ENCODE measurements around the gene RIMKLB.

The RIMKLB gene, protein sequence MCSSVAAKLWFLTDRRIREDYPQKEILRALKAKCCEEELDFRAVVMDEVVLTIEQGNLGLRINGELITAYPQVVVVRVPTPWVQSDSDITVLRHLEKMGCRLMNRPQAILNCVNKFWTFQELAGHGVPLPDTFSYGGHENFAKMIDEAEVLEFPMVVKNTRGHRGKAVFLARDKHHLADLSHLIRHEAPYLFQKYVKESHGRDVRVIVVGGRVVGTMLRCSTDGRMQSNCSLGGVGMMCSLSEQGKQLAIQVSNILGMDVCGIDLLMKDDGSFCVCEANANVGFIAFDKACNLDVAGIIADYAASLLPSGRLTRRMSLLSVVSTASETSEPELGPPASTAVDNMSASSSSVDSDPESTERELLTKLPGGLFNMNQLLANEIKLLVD

DNA sequence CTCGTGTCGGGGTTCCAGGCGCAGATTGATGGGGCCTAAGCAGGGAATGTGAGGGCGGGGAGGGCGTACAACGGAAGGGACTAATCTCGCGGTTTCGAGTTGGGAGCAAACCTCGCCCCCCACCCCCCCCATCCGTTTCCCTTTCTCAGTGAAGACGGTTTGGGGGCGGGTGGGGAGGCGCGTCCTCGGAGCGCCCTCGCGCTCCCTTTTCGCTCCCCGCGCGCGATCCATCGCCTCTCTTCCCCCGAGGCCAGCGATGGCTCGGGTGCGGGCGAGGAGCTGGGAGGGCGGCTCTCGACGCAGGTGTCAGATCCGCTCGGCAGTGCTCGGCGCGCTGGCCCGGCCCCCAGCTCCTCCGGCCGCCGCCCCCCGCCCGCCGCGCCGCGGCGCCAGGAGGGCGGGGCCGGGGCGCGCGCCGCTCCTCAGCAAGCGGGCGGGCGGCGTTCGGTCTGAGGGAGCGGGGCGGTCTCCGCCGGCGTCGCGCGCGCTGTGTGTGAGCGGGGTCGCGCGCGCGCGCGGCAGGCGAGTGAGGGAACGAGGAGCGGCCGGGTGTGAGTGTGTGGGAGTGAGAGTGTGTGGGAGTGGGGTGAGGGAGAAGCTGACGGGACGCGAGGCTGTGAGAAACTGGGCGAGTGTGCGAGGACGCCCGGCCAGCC is at the start of gene RIMKLB:
TSS of gene RIMKLB (plus strand) at position 516 of the 656 bp plus-strand sequence. CDS start 15,876 bp downstream, outside the sequence.
- peak; percentile 79 for DNase-seq

DNA sequence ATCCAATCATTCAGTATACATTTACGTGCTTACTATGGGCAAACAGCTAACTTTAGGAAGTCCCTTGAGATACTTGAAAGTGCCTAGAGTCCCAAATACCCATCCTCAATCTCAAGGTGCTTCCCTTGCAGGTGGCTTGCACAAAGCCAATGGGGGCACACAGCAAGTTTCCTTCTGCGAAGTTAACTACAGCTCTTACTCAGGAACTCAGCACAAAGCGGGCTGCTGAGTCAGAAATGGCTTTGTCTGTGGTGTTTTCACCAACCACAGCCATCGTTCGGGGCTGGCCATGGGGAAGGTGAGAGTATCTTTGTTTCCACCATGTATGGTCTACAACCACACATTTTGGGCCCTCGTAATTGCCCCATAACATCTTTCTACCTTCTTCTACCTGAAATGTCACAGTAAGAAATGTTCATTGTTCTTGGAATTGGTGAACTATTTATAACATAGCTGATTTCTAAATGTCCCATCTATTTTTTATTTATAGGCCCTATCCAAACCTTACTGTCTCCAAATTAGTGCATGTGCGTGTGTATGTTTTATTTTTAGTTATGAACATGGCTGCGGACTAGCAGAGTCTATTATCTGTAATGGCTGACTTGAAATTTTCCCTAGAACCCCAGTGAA is 49.1 kb upstream of the RIMKLB start:
- DNase-seq, result peak; percentile 18

DNA sequence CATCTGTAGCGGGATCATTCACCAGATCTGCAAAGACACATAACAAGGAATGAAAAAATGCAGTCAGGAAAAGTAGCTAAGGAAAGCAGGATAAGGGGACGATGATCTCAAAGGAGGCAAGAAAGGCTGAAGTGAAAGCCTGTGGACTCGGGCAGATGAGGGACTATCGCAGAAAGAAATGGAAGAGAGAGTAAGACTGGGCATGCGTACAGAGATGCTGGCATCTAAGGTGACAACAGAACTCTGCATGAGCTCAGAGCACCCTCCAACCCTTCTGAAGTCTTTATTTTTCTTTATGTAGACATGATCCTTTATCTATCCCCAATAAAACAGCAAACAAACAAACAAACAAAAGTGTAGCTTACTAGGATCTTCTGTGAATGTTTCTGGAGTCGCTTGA is 42.4 kb upstream of the RIMKLB start:
- no peak for DNase-seq

- DNase-seq, result no peak
These were observed 39.4 kb upstream of the RIMKLB start for GRCh38 chr12:8658346-8658745.

DNA sequence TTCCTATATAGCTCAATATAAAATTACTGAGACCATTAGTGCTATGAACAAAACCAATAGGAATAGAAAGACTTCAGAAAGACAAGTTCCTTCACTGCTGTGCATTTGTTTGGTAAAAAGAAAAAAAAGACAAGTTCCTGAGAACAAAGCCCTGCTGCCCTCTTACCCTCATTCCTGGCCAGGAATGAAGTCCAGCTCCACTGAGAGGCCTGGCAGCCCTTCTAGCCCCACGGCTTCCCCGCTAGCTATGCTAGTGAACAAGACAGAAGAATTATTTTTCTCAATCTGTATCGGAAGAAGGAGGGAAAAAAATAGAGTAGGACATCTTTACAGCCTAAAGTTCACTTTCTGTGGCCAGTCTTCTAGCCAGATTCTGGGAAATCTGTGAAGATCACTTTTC is 36.8 kb upstream of the RIMKLB start:
- DNase-seq, result no peak

DNA sequence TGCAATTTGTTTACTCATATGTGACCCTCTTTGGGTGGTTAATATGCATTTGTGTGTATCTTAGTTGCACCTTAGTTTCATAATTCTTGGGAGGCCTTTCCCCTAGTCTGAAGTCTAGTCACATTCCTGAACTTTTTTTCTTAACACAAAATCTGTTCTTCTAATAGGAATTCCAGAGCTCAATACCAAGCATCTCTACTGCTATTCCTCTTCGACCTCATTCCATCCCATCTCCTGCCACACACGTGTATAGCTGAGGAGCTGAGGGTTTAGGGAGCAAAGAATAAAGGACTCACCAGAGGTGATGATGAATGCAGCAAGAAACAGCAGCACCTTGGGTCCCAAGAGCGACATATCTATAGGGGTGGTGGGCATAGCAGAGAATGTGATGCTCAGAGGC is 36.0 kb upstream of the RIMKLB start:
- DNase-seq, result no peak

- DNase-seq, result no peak
These were observed 35.2 kb upstream of the RIMKLB start, which contains the start of gene MFAP5 for GRCh38 chr12:8662593-8662992. Gene MFAP5 (minus strand): TSS chr12:8662826. CDS start chr12:8662104, 722 bp downstream.

GRCh38 chr12:8664228-8664913 is 33.4 kb upstream of the RIMKLB start:
- DNase-seq, result no peak

DNA sequence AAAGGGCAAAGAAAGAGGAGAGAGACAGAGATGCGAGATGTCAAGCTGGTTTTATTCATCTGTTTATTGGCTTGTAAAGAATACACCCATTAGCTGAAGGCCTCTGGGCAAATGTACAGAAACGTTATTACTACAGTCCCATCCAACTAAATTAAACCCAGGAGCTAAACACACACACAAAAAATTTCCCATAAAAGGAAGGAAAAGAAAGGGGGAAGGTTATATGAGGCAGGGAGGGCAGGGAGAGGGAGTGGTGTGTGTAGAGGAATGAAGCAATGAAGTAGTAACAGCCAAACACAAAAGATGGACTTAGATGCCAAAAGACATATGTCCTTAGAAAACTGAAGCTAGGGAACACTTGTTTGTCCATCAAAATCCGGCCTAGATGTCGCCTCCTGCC is 32.0 kb upstream of the RIMKLB start:
- DNase-seq, result no peak

GRCh38 chr12:8667270-8667669 is 30.5 kb upstream of the RIMKLB start:
- DNase-seq, result no peak

DNA sequence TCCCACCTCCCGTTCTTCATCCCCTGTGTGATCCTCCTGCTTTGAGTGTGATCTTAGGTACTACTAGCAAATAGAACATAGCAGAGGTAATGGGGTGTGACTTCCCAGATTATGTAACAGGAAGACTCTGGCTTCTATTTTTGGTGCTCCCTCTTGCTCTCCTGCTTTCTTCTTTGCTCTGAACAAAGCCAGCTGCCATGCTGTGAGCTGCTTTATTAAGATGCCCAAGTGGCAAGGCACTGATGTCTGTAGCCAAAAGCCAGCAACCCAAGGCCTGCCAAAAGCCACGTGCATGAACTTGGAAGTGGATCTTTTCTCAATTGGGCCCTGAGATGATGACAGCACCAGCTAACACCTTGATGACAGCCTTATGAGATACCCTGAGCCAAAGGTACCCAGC is 29.4 kb upstream of the RIMKLB start:
- no peak for DNase-seq

- no peak for DNase-seq
These were observed 25.4 kb upstream of the RIMKLB start for GRCh38 chr12:8672381-8672780.

- DNase-seq, result no peak
These were observed 22.2 kb upstream of the RIMKLB start for GRCh38 chr12:8675591-8676036.

- no peak for DNase-seq
These were observed 21.1 kb upstream of the RIMKLB start for GRCh38 chr12:8676651-8677050.

DNA sequence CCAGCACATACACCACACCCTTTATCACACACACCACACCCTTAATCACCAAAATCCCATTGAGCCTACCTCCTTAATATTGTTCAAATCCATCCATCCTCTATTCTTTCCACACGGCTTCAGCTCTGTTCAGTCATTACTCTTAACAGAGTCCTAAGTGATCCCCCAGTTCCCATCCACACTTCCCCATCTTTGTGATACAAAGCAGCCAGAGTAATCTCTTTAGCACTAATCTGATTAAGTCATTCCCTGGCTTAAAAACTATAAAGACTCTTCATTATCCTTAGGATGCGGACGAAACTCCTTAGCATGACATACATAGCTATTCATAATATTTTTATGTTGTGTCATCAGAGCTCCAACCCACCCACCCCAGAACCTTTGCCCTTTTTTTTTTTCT is 20.4 kb upstream of the RIMKLB start:
- no peak for DNase-seq

GRCh38 chr12:8678661-8679111 is 19.1 kb upstream of the RIMKLB start:
- DNase-seq, result no peak

GRCh38 chr12:8680533-8680932 is 17.3 kb upstream of the RIMKLB start:
- no peak for DNase-seq

GRCh38 chr12:8681129-8681884 is 16.5 kb upstream of the RIMKLB start:
- DNase-seq, result no peak

DNA sequence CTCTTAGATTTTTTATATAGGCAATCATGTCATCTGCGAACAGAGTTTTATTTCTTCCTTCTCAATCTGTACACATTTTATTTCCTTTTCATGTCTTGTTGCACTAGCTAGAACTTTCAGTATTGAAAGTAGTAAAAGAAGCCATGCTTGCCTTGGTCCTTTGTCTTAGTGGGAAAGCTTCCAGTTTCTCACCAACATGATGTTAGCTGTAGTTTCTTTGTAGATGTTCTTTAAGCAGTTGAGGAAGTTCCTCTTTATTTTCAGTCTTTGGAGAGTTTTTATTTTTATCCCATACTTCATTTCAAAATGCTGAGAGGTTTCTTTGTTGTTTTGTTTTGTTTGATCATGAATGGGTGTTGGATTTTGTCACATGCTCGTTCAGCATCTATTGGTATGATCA is 12.7 kb upstream of the RIMKLB start:
- DNase-seq, result no peak

GRCh38 chr12:8687846-8688601 is 9.8 kb upstream of the RIMKLB start:
- no peak for DNase-seq

GRCh38 chr12:8689681-8690080 is 8.1 kb upstream of the RIMKLB start:
- no peak for DNase-seq

- no peak for DNase-seq
These were observed 5.2 kb upstream of the RIMKLB start for GRCh38 chr12:8692573-8692972.

Data from CD4-positive, alpha-beta T cell treated with Interleukin-17A for 1 hour (primary cell).